Stomach (tissue), 4 donors: Measurements from ENCODE around the gene DNAH10.

Experiments
- CTCF ChIP-seq, 7 experiments: fragments of 450-650 bp in 4 of 7; fragments of 200-600 bp in 3 of 7; sonication (generic) in 3 of 7; IDR thresholded peaks; one replicate each; pipeline ENCODE4 v1.5.1; 2016 to 2019; ENCODE audit warnings: antibody characterized with exemption in 7 of 7, control low read depth in 2 of 7, mild to moderate bottlenecking in 1 of 7
- EP300 ChIP-seq: sonication (generic); formaldehyde crosslinking; IDR thresholded peaks from one replicate; pipeline ENCODE4 v1.6.1; 2017; ENCODE audit warnings: antibody characterized with exemption

GRCh38 chr12:123948401-123948795 is 186.3 kb downstream of the DNAH10 start:
- no peak for TF ChIP-seq EP300
- no peak for TF ChIP-seq CTCF (IDR thresholded peaks at IDR 0.05)
